ENCODE results near the gene UROC1. TPM values are rescaled to one million over a fixed set of nuclear protein-coding genes. Genes with fewer than 3 reads are reported as not detected.

UROC1 gene
- total RNA-seq, 1 experiment from 2014 or later, result not detected

DNA sequence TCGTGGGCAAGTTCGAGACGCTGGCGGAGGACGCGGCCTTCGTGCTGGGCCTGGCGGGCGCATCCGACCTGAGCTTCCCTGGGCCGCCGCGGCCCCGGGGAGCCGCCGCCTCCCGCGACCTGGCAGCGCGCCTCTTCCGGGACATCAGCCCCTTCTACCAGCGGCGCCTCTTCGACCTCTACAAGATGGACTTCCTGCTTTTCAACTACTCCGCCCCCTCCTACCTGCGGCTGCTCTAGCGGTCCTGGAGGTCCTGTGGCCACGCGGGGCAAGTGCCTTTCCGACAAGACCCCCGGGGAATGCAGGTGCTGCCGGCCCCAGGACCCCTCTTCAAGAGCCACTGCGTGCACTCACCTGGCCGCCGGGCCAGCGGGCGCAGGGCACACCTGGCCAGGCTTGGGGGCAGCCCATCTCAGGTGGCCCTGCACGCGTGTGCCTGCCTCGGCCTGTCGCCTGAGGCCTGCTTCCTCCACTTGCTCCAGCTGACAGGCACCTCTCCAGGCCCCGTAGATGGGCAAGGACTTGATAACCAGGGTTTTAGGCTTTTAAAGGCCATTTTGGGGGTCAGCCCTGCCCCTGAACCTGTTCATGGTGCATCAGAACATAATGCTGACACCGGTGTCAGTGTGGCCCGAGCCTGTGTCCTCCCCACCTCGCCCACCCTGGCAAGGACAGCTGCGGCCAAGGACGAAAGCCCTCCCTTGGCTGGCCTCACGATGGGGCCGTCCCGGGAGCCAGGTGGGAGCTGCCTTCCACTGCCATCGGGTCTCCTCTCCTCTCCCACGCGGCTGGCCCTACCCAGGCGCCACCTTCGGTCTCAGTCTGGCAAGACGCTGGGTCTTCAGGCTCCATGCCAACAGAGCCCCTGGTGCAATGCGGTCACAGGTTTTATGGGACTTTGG is 25.0 kb upstream of the UROC1 start:
- no peaks in the 10 kb centered on the region for H3K36me3 ChIP-seq (ENCODE audit: insufficient read depth, low read length, poor library complexity, severe bottlenecking)
- ChIA-PET POLR2A (ENCODE audit: low non-redundant PET) (no interaction called here), CTCF (no interaction called here)
- no peak overlapping the region for H3K4me3 ChIP-seq (ENCODE audit: low read depth, low read length, poor library complexity, severe bottlenecking)
- H3K27me3 ChIP-seq (replicated peaks; ENCODE audit: insufficient read depth, low read depth, low read length, poor library complexity), result no peaks in the 10 kb centered on the region
- peaks cover 7% of the 10 kb centered on the region for H3K4me1 ChIP-seq (ENCODE audit: insufficient read depth, low read length, poor library complexity, severe bottlenecking)
- H3K27ac ChIP-seq (ENCODE audit: low read depth, low read length, poor library complexity, severe bottlenecking), result no peak overlapping the region
- intact Hi-C loops (cut with micrococcal nuclease; ENCODE audit: unreplicated experiment), result no loop called here
- TF ChIP-seq EZH2 (IDR thresholded peaks at IDR 0.05; ENCODE audit: borderline replicate concordance, low read depth, low read length, poor library complexity, severe bottlenecking), result no peak
- TF ChIP-seq, protein P1, sequence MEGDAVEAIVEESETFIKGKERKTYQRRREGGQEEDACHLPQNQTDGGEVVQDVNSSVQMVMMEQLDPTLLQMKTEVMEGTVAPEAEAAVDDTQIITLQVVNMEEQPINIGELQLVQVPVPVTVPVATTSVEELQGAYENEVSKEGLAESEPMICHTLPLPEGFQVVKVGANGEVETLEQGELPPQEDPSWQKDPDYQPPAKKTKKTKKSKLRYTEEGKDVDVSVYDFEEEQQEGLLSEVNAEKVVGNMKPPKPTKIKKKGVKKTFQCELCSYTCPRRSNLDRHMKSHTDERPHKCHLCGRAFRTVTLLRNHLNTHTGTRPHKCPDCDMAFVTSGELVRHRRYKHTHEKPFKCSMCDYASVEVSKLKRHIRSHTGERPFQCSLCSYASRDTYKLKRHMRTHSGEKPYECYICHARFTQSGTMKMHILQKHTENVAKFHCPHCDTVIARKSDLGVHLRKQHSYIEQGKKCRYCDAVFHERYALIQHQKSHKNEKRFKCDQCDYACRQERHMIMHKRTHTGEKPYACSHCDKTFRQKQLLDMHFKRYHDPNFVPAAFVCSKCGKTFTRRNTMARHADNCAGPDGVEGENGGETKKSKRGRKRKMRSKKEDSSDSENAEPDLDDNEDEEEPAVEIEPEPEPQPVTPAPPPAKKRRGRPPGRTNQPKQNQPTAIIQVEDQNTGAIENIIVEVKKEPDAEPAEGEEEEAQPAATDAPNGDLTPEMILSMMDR (conservative IDR thresholded peaks at IDR 0.05; ENCODE audit: low read depth, low read length), result no peak
- H3K9me3 ChIP-seq (ENCODE audit: low read depth, low read length, poor library complexity, severe bottlenecking), result no peaks in the 10 kb centered on the region
- BruUV-seq (replicated peaks), result no TSS peak
- DNase-seq (ENCODE audit: low spot score), result no peak

DNA sequence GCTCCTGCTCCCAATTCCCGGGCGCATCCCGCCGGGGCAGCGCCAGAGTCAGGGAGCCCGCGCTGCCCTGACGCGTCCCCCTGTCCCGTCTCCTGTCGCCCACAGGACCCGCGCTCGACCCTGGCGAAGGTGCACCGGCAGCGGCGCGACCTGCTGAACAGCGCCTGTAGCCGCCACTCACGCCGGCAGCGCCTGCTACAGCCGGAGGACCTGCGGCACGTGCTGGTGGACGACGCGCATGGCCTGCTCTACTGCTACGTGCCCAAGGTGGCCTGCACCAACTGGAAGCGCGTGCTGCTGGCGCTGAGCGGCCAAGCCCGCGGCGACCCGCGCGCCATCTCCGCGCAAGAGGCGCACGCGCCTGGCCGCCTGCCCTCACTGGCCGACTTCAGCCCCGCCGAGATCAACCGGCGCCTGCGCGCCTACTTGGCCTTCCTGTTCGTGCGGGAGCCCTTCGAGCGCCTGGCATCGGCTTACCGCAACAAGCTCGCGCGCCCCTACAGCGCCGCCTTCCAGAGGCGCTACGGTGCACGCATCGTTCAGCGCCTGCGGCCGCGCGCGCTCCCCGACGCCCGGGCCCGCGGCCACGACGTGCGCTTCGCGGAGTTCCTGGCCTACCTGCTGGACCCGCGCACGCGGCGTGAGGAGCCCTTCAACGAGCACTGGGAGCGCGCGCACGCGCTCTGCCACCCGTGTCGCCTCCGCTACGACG is 24.2 kb upstream of the UROC1 start:
- CTCF ChIA-PET, result no interaction called here

DNA sequence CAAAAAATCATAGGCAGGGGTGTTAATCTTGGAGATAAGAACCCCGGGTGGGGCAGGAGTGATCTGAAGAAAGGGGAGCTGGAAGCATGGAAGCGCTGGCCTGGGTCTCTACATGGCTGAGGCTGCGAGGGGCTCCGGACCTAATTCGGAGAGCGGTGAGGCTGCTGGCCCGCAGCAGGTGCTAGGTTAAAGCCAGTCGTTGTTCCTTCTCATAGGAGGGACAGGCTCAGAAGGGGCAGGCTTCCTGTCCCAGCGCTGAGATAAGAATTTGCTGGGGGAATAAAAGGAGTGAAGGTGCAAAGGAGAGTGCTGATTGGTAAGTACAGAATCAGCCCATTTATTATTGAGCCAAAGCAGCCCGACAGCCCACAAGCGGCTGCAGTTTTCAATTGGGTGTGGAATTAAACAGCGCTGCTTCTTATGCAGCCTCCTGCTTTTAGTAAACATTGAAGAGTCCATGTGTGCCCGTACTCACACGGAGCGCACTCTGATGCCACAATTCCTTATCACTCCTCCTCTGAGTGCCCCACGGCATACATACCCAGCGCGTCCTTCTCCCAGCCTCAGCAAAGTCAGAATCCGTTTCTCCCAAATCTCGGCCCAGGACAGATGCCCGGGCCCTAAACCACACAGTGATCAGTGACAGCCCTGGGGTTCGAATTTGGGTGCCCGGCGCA is 23.5 kb upstream of the UROC1 start:
- intact Hi-C loops (cut with micrococcal nuclease; ENCODE audit: unreplicated experiment), result no loop called here
- H3K36me3 ChIP-seq (ENCODE audit: insufficient read depth, low read length, poor library complexity, severe bottlenecking), result no peaks in the 10 kb centered on the region
- no peak for TF ChIP-seq EZH2 (IDR thresholded peaks at IDR 0.05; ENCODE audit: borderline replicate concordance, low read depth, low read length, poor library complexity, severe bottlenecking)
- TF ChIP-seq, protein P1 (conservative IDR thresholded peaks at IDR 0.05; ENCODE audit: low read depth, low read length), result no peak
- H3K27ac ChIP-seq (ENCODE audit: low read depth, low read length, poor library complexity, severe bottlenecking), result no peak overlapping the region
- H3K9me3 ChIP-seq (ENCODE audit: low read depth, low read length, poor library complexity, severe bottlenecking), result no peaks in the 10 kb centered on the region
- no peak overlapping the region for H3K4me3 ChIP-seq (ENCODE audit: low read depth, low read length, poor library complexity, severe bottlenecking)
- no peaks in the 10 kb centered on the region for H3K27me3 ChIP-seq (replicated peaks; ENCODE audit: insufficient read depth, low read depth, low read length, poor library complexity)
- peaks cover 7% of the 10 kb centered on the region for H3K4me1 ChIP-seq (ENCODE audit: insufficient read depth, low read length, poor library complexity, severe bottlenecking)
- DNase-seq (ENCODE audit: low spot score), result no peak
- CTCF ChIA-PET, result no interaction called here
- BruUV-seq (replicated peaks), result no TSS peak
- POLR2A ChIA-PET (ENCODE audit: low non-redundant PET), result no interaction called here

More for the DNA sequence above, 24.2 kb upstream of the UROC1 start:
- Histone ChIP-seq H3K9me3 (ENCODE audit: low read depth, low read length, poor library complexity, severe bottlenecking) (no peaks in the 10 kb centered on the region), H3K27ac (ENCODE audit: low read depth, low read length, poor library complexity, severe bottlenecking) (no peak overlapping the region), H3K36me3 (ENCODE audit: insufficient read depth, low read length, poor library complexity, severe bottlenecking) (no peaks in the 10 kb centered on the region), H3K4me1 (ENCODE audit: insufficient read depth, low read length, poor library complexity, severe bottlenecking) (peaks cover 7% of the 10 kb centered on the region), H3K4me3 (ENCODE audit: low read depth, low read length, poor library complexity, severe bottlenecking) (no peak overlapping the region), H3K27me3 (replicated peaks; ENCODE audit: insufficient read depth, low read depth, low read length, poor library complexity) (no peaks in the 10 kb centered on the region)
- TF ChIP-seq, protein P1 (conservative IDR thresholded peaks at IDR 0.05; ENCODE audit: low read depth, low read length), result no peak
- no peak for TF ChIP-seq EZH2 (IDR thresholded peaks at IDR 0.05; ENCODE audit: borderline replicate concordance, low read depth, low read length, poor library complexity, severe bottlenecking)
- POLR2A ChIA-PET (ENCODE audit: low non-redundant PET), result no interaction called here
- intact Hi-C loops (cut with micrococcal nuclease; ENCODE audit: unreplicated experiment), result no loop called here
- BruUV-seq (replicated peaks), result no TSS peak
- DNase-seq (ENCODE audit: low spot score), result no peak
